Panc1 (cell line): ENCODE data around the gene GRIN2A. TPM values are rescaled to one million over a fixed set of nuclear protein-coding genes. Genes with fewer than 3 reads are reported as not detected.

Experiments used
- ATAC-seq: fragments of 200-7000 bp; cut with Tn5 transposase; 2 replicates; pipeline ENCODE4 v1.9.1; 2020; ENCODE audit warnings: mild to moderate bottlenecking, moderate library complexity
- BruUV-seq: library from RNA; stranded (reverse); fragments of 400-500 nt; replicated peaks from 2 replicates; lab custom pipeline; 2021; lab: Mats Ljungman, UMichigan
- CTCF ChIA-PET: fragments of 300-600 bp; sonication (Branson Sonifier 250); formaldehyde crosslinking; loops from one replicate; lab custom pipeline; 2022; ENCODE audit warnings: antibody characterized with exemption; lab: Charles Lee
- POLR2A ChIA-PET: fragments of 300-600 bp; sonication (Branson Sonifier 250); formaldehyde crosslinking; loops from one replicate; lab custom pipeline; 2022; ENCODE audit warnings: antibody characterized with exemption; lab: Charles Lee
- DNase-seq: peaks from one replicate; pipeline ENCODE4 v3.0.0-alpha.2; 2010; ENCODE audit warnings: low read depth, low spot score
- H3K27ac ChIP-seq: 2 replicates; pipeline ENCODE4 v1.5.1; 2011; ENCODE audit warnings: mild to moderate bottlenecking, low read length, inconsistent platforms
- H3K27me3 ChIP-seq: fragments of 200-500 bp; sonication (Bioruptor generic); 2 replicates; pipeline ENCODE4 v1.6.0; 2014; ENCODE audit warnings: low read length, inconsistent platforms; ENCODE audit not compliant: control insufficient read depth, insufficient read depth
- H3K36me3 ChIP-seq: fragments of 200-500 bp; sonication (Bioruptor generic); 2 replicates; pipeline ENCODE4 v1.5.1; 2014; ENCODE audit warnings: inconsistent platforms, mild to moderate bottlenecking, low read length, moderate library complexity; ENCODE audit not compliant: control insufficient read depth, insufficient read depth
- H3K4me1 ChIP-seq: 2 replicates; pipeline ENCODE4 v1.5.1; 2011; ENCODE audit warnings: inconsistent platforms, mild to moderate bottlenecking, low read length, moderate library complexity; ENCODE audit not compliant: control insufficient read depth, insufficient read depth
- H3K4me3 ChIP-seq, 2 experiments: 2 replicates each; pipeline ENCODE4 v1.5.1; 2011 to 2012; ENCODE audit warnings: low read depth in 2 of 2, low read length in 2 of 2, mild to moderate bottlenecking in 2 of 2, inconsistent platforms in 1 of 2, moderate library complexity in 1 of 2
- H3K9me3 ChIP-seq: fragments of 200-500 bp; sonication (Bioruptor generic); 2 replicates; pipeline ENCODE4 v1.5.1; 2014; ENCODE audit warnings: low read depth, mild to moderate bottlenecking, inconsistent platforms, low read length, moderate library complexity; ENCODE audit not compliant: control insufficient read depth, insufficient read depth
- POLR2AphosphoS5 ChIP-seq: IDR thresholded peaks from 2 replicates; pipeline ENCODE4 v1.6.1; 2012; ENCODE audit warnings: mild to moderate bottlenecking, low read depth, low read length, moderate library complexity
- SIN3A ChIP-seq: IDR thresholded peaks from 2 replicates; pipeline ENCODE4 v1.6.1; 2012; ENCODE audit warnings: low read depth, mild to moderate bottlenecking, low read length, moderate library complexity, borderline replicate concordance; ENCODE audit not compliant: insufficient read depth
- TCF7L2 ChIP-seq: IDR thresholded peaks from 2 replicates; pipeline ENCODE4 v1.6.1; 2011; ENCODE audit warnings: mild to moderate bottlenecking, low read depth, low read length, inconsistent platforms
- in situ Hi-C: cut with HindIII; loops from 2 replicates; pipeline ENCODE4 v1.10.0; 2016; ENCODE audit warnings: low sequenced_read_pairs, low pct_unique_long_range_greater_than_20kb
- intact Hi-C: fragments of 100-400 bp; cut with micrococcal nuclease; formaldehyde crosslinking; loops from one replicate; pipeline ENCODE4 v1.10.0; 2022; ENCODE audit not compliant: unreplicated experiment
- total RNA-seq: library from RNA; stranded (reverse); gene quantifications from one replicate; pipeline ENCODE4 v1.2.1, GENCODE V29; 2021; ENCODE audit not compliant: unreplicated experiment
- TF ChIP-seq, protein P1 (sequence below), 2 experiments: IDR thresholded peaks; 2 replicates each; pipeline ENCODE4 v1.6.1; 2011 to 2012; ENCODE audit warnings: low read depth in 2 of 2, control low read depth in 1 of 2, low read length in 1 of 2, mild to moderate bottlenecking in 1 of 2, moderate library complexity in 1 of 2; ENCODE audit not compliant: insufficient read depth in 1 of 2
- TF ChIP-seq, protein P2 (sequence below): fragments of 450-650 bp; IDR thresholded peaks from 2 replicates; pipeline ENCODE4 v1.5.1; 2017; ENCODE audit warnings: mild to moderate bottlenecking

GRIN2A gene
- total RNA-seq, 1 experiment from 2014 or later = 12.3 TPM

DNA sequence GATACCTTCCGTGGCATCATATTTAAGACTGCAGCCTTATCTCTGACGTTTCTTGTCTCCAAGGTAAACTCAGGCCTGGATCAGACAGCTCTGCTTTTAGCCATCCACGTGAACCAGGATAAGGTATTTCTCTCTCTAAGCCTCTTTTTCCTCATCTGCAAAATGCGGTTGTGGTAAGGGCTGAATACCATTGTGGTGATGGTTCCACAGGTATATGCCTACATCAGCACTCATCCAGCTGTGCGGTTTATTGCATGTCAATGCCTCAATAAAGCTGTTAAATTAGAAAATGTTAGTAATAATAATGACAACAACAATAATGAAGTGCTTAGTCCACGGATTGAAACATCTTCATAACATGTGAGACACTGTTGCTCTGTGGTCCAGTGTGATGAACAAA, 104.4 kb downstream of the GRIN2A start:
- Histone ChIP-seq H3K9me3 (no peaks in the 10 kb centered on the region), H3K4me3 (no peak overlapping the region), H3K27ac (peak overlapping the region; percentile 83), H3K4me1 (peaks cover 42% of the 10 kb centered on the region), H3K27me3 (no peaks in the 10 kb centered on the region), H3K36me3 (no peaks in the 10 kb centered on the region)
- ChIA-PET POLR2A (interaction anchor here (0.5 to 1.6 kb wide), 2 partner anchors 8 to 1218 kb away, joined by 3 read pairs; no protein-coding TSS in a partner anchor), CTCF (no interaction called here)
- no TSS peak for BruUV-seq
- in situ Hi-C loops = no loop called here
- DNase-seq (no peak), ATAC-seq (no peak)
- intact Hi-C loops = no loop called here
- TF ChIP-seq, protein P1, sequence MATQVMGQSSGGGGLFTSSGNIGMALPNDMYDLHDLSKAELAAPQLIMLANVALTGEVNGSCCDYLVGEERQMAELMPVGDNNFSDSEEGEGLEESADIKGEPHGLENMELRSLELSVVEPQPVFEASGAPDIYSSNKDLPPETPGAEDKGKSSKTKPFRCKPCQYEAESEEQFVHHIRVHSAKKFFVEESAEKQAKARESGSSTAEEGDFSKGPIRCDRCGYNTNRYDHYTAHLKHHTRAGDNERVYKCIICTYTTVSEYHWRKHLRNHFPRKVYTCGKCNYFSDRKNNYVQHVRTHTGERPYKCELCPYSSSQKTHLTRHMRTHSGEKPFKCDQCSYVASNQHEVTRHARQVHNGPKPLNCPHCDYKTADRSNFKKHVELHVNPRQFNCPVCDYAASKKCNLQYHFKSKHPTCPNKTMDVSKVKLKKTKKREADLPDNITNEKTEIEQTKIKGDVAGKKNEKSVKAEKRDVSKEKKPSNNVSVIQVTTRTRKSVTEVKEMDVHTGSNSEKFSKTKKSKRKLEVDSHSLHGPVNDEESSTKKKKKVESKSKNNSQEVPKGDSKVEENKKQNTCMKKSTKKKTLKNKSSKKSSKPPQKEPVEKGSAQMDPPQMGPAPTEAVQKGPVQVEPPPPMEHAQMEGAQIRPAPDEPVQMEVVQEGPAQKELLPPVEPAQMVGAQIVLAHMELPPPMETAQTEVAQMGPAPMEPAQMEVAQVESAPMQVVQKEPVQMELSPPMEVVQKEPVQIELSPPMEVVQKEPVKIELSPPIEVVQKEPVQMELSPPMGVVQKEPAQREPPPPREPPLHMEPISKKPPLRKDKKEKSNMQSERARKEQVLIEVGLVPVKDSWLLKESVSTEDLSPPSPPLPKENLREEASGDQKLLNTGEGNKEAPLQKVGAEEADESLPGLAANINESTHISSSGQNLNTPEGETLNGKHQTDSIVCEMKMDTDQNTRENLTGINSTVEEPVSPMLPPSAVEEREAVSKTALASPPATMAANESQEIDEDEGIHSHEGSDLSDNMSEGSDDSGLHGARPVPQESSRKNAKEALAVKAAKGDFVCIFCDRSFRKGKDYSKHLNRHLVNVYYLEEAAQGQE (IDR thresholded peaks at IDR 0.05; ENCODE audit: insufficient read depth in 1 of 2, low read depth in 2 of 2, low read length in 1 of 2) = no peak
- TF ChIP-seq POLR2AphosphoS5 = no peak
- no peak for TF ChIP-seq SIN3A
- no peak for TF ChIP-seq TCF7L2
- TF ChIP-seq, protein P2, sequence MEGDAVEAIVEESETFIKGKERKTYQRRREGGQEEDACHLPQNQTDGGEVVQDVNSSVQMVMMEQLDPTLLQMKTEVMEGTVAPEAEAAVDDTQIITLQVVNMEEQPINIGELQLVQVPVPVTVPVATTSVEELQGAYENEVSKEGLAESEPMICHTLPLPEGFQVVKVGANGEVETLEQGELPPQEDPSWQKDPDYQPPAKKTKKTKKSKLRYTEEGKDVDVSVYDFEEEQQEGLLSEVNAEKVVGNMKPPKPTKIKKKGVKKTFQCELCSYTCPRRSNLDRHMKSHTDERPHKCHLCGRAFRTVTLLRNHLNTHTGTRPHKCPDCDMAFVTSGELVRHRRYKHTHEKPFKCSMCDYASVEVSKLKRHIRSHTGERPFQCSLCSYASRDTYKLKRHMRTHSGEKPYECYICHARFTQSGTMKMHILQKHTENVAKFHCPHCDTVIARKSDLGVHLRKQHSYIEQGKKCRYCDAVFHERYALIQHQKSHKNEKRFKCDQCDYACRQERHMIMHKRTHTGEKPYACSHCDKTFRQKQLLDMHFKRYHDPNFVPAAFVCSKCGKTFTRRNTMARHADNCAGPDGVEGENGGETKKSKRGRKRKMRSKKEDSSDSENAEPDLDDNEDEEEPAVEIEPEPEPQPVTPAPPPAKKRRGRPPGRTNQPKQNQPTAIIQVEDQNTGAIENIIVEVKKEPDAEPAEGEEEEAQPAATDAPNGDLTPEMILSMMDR = no peak

DNA sequence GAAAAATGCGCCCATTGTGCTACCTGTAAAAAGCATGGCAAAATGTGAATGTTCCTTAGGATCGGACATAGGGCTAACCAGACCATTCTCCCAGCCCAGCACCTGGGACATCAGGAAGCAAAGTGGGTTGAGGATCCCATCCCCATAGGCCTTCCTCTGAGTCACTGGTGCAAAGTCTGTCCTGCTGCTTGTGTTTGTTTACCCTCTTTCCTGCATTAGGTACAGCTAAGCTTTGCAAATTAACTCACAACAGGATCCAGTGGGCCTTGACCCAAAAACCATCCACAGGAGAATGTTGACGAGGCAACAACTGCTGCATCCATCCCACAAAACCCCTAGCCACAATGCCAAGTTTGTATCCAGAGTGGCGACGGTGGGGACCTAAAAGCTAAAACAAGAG, 106.2 kb downstream of the GRIN2A start:
- in situ Hi-C loops (no loop called here), intact Hi-C loops (no loop called here)
- no peak for DNase-seq
- ChIA-PET CTCF (no interaction called here), POLR2A (no interaction called here)
- TF ChIP-seq TCF7L2 = no peak
- TF ChIP-seq POLR2AphosphoS5 = no peak
- TF ChIP-seq, protein P2 = no peak
- TF ChIP-seq SIN3A = no peak
- TF ChIP-seq, protein P1 (IDR thresholded peaks at IDR 0.05; ENCODE audit: insufficient read depth in 1 of 2, low read depth in 2 of 2, low read length in 1 of 2) = no peak
- ATAC-seq = no peak
- H3K27me3 ChIP-seq = no peaks in the 10 kb centered on the region
- H3K4me3 ChIP-seq = no peak overlapping the region
- H3K4me1 ChIP-seq = peaks cover 30% of the 10 kb centered on the region
- no TSS peak for BruUV-seq
- no peaks in the 10 kb centered on the region for H3K36me3 ChIP-seq
- H3K9me3 ChIP-seq = no peaks in the 10 kb centered on the region
- H3K27ac ChIP-seq = peak overlapping the region; percentile 39
